ENCODE data around the gene PHF13.

Gene PHF13

DNA sequence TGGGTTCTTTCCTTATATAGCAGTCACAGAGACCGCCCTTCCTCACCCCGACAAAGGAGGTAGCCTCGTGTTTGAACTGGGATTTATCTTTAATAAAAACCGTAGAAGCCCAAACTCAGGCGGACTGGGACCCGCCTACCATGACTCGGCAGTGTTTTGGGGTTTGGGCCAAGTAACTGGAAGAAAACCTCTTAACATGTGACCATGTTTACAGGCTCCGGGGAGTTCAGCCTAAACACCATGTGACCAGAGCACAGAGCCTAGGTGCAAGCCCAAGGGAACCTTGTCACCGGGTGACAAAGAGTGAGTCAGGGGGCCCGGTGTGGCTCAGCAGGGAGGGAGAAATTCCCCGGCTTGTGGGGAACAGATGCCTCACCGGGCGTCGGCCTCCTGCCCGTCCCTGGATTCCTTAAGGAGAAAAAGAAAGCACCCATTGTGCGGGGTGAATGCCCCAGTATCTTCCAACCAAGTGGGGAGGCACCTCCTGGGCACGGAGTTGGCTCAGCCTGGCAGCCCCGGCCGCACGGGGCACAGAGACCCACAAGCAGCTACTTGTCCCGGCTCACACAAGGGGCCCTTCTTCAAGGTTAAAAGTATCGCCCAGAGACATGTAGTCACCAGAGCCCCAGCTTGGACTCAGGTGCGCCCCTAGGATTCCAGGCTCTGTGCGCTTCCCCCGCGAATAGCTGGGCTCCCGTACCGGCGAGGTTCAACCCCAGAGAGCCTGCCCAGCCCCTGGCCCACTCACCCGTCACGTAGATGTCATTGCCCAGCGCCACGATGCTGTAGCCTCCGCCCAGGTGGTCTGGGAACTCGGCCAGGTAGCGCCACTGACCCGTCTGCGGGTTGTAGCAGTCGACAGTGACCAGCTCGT is 12.2 kb upstream of the PHF13 start:
- no peak for DNase-seq (ENCODE audit: extremely low read depth in 1 of 2, low read depth in 1 of 2)

DNA sequence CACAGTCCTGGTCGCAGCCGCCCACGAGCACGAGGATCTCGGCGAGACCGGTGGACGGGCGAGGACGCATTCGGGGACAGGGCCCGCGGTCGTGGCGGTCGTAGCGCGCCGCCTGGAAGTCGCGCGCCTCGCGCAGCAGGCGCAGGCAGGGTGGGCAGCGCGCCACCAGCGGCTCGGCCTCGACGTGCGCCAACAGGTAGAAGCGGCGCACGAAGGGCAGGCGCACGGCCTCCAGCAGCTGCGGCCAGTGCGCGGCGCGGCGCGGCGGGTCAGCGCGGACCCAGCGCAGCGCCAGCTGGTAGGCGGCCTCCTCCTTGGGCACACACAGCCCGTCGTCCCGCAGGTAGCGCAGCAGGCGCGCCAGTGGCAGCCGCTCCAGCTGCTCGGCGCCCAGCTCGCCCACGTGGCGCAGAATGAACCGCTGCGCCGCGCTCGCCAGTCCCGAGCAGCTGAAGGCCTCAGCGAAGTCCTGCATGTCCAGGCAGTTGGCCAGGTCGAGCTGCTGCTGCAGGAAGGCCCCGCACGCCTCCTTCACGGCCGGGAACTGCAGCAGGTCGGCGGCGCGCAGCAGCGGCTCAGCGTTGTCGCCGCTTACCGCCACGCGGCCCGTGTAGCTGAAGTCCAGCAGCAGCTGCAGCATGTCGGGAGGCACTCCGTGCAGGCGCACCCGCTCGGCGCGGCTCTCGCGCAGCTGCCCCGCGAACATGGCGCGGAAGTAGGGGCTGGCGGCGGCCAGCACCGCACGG is 11.4 kb upstream of the PHF13 start:
- no peak for DNase-seq (ENCODE audit: extremely low read depth in 1 of 2, low read depth in 1 of 2)

DNA sequence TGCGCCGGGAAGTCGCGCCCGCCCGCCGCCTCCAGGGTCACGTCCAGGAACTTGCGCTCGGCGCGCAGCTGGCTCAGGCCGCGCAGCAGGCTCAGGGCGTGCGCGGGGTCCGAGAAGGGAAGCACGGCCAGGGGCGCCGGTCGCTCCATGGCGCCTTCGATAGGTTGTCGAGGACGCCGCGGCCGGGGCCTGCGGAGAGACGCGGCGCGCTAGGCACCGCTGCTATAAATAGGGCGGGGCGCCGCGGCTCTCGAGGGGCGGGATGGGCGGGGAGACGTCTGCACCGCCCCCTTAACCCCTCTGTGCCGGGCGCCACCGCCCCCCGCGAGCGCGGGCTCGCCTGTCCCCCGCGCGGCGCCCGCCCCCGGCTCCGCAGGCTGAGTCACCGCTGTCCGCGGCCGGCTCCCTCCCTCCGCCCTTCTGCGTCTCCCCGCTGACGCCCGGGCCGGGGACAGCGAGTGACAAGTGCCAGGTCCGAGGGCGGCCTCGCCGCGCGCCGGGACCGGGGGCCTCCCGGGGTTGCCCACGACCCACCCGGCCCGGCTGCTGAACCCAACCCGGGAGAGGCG is 10.8 kb upstream of the PHF13 start, which contains the start of gene KLHL21:
TSS of gene KLHL21 (minus strand) at position 201 of the 569 bp plus-strand sequence. CDS start at position 149, 52 bp downstream.
- peak; percentile 58 to 80 for DNase-seq (ENCODE audit: extremely low read depth in 1 of 2, low read depth in 1 of 2)

DNA sequence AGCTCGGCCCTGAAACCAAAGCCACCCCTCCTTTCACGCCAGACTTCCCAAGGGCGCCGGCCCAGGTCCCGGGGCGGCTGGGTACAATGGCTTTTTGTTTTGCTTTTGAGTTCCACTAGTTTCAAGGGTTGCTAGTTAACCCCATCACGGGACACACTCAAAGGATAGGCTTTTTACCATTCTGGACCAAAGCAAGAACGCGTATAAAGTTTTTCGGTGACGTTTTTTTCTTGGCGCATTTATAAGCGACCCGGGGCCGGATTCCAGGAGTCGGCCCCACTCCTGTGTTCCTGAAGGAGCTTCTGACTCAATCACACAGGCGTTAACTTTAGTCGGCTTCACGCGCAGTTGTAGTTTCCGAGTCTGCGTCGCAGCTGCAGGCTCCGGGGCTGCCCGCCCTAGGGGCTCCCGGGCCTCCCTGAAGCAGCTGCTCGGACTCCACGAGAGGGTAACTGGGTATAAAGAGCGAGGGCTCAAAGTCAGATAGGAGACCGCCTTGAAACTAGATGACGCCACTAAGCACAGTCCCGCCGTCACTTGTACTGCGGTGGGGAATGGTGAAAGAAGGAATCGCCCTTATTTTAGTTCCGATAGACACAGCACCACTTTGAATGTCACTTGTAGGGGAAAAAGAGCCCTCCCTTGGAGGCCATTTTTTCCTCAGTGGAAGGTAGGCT is 10.2 kb upstream of the PHF13 start:
- DNase-seq (ENCODE audit: extremely low read depth in 1 of 2, low read depth in 1 of 2): no peak

DNA sequence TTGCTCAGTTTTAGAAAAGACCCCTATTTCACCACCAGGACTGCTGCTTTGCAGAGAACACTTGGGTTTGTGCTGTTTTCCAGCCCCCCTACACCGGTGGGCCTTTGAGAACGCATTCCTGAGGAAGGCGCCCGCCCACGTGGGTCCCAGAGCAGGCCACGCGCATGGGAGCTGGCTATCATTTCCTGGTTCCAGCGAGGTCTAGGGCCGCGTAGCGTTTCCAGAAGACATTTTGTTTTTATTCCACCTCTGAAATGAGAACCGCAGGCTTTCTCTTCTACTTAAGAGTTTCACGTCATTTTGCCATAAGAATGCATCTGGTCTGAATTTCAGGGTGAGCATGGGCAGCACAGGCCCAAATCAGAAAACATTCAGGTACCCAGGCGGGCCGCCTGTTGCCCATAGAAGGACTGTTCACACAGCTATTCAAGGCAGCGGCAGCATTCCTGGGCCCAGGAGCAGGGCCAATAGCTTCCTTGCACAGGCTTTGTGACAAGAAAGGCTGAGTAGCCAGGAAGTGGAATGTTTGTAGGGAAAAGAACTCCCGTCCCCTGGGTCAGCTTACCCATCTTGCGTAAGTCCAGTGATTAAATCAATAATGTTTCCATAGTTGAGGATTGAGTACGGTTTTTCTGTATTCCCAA is 9.5 kb upstream of the PHF13 start:
- DNase-seq (ENCODE audit: extremely low read depth in 1 of 2, low read depth in 1 of 2): no peak

DNA sequence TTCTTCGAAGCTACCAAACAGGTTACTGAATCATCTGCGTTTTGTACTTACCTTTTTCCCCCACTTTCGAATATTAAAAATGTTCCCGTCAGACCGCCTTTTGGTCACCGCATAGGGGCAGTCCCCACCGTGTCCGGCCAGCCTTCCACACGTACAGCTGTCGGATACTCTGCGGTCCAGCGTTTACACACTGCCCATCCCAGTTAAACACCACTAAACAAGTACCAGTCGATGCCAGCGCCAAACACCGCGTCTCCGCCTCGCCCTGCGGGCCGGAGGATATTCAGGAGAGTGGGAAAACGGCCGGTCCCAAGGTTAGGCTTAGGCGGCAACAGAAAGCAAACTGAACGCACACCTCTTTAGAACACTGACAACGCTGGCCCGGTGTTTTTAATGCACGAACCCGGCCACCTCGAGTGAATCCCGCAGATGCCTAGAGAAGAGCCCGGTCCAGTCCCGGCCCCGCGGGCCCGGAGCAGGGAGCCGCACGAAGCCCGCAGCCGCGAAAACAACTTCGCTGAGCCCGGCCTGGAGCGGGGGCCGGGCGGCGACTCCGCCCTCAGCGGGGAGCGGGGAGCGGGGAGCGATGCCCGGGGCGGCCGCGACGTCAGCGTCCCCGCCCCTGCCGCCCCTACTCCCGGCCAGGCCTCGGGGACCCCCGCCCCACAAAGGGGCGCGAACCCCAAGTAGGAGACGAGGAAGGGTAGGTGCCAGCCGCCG is 730 bp upstream of the PHF13 start:
- DNase-seq (ENCODE audit: extremely low read depth in 1 of 2, low read depth in 1 of 2): no peak

DNA sequence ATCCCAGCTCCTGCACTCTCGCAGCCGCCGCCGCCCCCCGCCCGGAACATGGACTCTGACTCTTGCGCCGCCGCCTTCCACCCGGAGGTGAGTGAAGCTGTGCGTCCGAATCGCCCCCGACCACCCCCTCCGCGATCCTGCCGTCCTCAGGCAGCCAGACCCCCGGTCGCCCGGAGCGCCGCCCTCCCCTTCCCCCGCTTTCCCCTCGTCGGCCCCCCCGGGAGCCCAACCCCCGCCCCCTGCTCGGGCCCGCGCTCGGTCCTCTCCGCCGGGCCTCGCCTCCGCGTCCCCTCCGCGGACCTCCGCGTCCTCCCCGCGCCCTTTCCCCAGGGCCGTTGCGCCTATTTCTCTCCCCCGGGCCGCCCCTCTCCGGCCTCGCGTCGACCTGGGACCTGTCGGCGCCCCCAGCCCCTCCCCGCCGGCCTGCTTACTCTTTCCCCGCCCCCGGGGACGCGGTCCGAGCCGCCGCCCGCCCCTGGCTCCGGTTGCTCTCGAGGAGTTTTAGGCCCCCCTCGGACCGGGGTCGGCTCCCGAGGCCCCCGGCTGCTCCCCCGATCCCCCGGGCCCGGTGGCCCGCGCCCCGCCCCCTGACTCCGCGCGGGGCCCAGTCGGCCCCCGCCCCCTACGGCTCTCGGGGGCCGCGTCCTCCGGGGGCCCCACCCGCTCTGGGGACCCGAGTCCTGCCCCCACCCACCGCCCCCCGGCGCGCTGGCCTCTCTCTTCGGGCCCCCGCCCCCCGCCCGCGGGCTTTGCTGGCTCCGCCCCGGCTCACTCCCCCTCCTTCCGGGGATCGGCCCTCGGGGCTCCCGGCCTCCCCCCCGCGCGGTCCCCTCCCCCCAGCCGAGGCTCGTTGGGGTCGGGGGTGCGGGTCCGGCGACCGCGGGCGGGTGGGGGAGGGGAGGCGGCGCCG is 743 bp downstream of the PHF13 start:
- peak in 1 of 2 donors; percentile 38 for DNase-seq (ENCODE audit: extremely low read depth in 1 of 2, low read depth in 1 of 2)

DNA sequence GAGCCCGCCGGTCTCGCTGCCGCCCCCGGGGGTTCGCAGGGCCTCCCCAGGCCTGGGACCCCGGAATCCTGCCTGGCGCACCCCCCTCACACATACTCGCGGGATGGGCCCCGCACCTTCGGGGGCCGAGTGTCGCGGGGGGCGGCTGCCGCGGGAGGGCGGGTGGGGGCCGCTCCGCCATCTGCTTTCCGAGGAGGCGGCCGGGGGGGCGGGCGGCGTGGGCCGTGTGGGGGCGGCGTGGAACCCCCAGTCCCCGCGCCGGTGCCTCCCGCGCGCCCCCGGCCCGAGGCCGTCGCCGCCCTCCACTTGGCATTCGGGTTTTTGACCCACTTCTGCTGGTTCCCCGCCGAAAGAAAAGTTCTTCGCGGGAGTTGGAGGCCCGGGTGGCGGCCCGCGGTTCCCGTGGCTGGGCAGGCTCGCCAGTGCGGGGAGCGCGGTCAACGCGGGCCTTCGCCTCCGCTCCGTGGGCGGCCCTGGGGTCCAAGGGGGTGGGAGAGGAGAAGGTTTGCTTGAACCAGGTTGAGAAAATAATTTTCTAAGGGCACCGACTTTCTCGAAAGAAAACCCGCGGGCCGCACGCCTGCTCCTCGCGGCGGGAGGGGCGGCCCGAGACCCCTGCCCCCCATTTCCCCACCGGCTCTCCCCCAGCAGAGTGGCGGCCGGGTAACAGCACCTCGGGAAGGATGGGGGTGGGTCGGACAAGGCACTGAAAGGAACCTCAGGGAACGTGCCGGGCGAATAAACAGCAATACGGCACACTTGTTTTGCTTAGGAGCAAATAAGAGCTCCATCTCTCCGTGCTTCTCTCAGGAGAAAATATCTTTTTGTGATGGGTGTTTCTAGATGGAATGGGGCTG is 1.6 kb downstream of the PHF13 start:
- no peak for DNase-seq (ENCODE audit: extremely low read depth in 1 of 2, low read depth in 1 of 2)

DNA sequence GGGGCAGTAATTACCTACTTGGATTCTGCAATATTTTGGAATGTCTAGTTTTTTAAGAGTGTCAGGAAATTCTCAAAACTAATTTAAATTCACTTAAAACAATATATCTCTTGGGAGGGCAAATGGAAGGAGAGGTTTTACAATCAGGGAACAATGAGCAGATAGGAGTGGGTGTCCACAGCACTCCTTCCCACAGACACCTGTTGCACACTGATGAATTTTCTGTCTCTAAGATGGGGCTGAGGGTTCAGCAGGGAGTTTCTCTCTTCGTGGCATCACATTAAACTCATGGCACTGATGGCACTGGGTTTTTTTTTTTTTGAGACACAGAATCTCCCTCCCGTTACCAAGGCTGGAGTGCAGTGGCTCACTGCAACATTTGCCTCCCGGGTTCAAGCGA is 5.5 kb downstream of the PHF13 start:
- no peak for DNase-seq (ENCODE audit: extremely low read depth in 1 of 2, low read depth in 1 of 2)

DNA sequence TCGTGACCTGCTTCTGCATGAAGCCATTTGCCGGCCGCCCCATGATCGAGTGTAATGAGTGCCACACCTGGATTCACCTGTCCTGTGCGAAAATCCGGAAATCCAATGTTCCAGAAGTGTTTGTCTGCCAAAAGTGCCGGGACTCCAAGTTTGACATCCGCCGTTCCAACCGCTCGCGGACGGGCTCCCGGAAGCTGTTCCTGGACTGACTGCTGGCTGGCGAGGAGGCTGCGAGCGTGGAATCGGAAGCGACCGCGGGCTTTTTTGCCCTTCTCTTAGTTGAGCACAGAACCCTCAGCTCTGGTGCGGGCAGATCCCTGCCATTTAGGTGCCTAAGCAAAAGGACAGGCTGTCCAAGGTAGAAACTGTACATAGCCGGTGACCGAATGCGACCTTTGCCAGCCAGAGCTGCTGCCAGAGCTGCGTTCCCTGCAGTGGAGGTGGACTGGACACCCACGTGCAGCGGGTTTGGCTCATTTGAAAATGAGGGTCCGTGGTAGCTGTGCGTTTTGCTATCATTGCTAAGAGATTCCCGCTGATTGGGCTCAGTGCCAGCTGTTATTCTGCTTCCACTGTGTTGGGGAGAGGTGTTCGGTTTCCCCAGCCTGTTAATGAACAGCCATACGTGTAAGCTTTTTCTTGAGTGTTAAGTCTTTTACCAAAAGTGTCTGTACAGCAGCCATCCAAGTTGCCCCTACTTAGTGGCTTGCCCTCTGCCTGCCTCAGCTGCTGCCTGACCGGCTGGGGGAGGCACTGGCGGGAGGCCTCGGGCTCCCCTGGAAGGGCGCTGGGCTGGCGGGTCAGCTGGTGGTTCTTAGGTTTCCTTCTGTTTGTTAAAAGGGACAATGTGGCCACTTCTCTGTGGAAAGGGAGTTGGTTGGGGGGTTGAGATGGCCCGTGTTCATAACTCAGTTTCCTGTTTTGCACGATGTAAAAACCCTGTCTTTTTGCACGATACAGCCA is 8.2 kb downstream of the PHF13 start:
- no peak for DNase-seq (ENCODE audit: extremely low read depth in 1 of 2, low read depth in 1 of 2)

DNA sequence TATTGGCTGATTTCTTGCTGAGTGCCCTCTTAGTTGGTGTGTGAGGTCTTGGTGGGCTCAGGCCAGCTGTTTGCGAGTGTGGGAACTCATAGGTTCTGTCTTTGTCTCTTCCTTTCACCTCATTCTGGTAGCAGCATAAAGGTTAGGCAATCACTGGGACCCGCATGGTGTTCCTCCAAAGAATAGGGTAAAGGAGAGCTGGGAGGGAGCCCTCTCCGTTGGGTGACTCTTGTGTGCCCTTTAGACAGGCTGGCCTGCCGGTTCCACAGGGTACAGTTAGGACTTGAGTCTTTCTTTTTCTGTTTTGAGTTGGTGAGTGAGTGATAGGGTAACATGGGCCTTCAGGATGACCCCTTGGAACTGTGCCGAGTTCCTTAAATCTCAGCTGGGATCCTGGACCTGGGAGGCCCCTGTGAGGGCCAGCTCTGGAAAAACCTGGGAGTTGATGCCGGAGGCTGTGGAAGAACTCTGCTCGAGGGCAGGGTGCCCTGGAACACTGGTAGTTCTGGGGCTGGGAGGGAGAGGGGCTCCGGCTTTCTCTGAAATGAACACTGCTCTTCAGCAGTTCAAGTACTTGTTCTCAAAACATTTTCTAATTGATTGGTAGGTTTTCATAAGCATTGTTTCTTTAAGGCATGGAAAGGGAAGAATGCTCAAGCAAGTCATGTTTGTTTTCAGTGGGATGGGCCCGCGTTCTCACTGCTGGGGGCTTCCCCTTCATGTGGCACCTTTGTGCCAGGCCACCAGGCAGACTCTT is 9.0 kb downstream of the PHF13 start:
- no peak for DNase-seq (ENCODE audit: extremely low read depth in 1 of 2, low read depth in 1 of 2)

DNA sequence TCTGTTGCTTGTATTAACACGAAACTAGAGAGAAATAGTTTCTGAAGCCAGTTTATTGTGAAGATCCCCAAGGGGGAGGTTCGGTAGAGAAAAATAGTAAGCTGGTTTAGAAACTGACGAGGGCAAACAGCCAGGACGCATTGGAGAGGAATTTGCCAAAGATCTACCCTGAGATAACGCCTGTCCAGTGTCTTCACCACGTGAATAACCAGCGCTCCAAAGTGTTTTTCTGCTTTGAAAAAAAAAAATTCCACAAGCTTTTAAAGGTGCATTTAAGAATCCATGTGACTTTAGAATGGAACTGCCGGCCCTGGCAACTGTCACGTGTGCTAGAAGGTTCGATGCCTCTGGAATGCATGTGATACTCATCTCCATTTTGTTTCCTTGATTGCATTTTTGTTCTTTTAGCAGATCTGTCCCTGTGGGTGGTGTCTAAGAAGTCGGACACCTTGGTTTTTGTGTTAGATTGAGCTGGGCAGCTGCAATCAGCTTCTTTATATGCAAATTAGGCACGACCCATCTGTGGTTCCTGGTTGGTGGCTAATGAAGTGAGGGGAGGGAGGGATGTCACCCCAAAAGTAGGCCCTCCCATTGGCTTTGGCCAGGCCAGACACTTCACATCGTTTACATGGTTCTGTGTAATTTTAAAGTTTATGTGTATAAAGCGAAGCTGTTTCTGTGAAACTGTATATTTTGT is 9.9 kb downstream of the PHF13 start:
- DNase-seq (ENCODE audit: extremely low read depth in 1 of 2, low read depth in 1 of 2): no peak

DNA sequence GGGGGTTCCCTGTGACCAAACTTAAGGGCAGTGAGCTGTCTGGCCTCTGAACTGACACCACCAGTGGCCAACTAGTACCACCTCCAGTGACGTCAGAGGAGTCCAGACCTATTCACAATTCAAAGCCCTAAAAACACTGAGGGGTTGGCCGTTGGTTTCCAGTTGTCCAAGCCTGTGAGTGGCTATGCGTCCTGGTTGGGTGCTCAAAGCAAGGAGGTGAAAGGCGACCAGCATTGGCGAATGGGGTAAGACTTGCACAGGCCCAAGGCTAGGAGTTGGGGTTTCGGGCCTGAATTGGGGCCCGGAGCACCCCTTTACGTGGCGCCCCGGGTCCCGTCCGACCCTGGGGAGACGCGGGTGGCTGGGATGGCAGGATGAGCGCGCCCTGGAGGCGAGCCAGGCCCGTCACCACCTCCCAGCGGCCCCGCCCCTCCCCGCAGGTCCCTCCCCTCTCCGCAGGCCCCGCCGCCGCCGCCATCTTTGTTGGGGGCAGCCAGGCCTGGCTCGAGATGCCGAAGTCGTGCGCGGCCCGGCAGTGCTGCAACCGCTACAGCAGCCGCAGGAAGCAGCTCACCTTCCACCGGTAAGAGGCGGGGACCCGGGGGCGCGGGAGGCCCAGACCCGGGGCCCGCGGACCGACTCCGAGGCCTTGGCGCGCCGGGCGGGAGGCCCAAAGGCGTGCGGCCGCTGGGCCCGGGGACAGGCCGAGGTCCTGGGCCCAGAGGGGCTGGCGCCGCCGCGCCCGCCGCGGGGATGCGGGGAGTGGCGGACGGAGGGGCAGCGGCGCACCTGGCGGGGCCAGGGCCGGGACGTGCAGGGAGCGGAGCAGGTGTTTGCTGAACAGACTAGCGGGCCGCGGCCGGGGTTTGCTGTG is 11.4 kb downstream of the PHF13 start, which contains the start of gene THAP3:
TSS of gene THAP3 (plus strand) at position 159 of the 874 bp plus-strand sequence. CDS start at position 510, 351 bp downstream.
- DNase-seq (ENCODE audit: extremely low read depth in 1 of 2, low read depth in 1 of 2): peak; percentile 84 to 89

DNA sequence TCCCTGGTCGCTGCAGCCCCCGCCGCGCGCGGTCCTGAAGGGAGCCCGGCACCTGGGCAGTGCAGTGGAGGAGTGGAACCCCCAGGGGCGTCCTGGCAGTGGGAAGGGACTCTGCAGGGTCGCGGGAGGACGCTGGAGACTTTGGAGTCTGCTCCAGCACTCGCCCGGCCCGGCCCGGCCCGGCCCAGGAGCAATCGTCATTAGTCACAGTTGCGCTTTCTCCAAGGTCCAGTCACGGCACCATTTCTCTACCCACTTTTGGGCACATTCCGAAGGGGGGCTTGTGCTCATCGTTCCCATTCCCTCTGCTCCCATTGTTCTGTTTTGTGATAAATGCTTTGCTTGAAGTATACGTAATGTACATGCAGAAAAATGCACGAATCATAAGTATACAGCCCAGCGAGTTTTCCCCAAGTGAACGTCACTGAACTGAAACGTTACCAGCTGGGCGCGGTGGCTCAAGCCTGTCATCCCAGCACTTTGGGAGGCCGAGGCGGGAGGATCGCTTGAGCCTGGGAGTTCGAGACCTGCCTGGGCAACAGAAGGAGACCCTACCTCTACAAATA is 12.1 kb downstream of the PHF13 start:
- DNase-seq (ENCODE audit: extremely low read depth in 1 of 2, low read depth in 1 of 2): no peak

All from activated CD8-positive, alpha-beta memory T cell treated with anti-CD3 and anti-CD28 coated beads for 1 hour (primary cell).